NCI-H2196 treated with DMSO at 0.1 percent for 48 hours (cell line): ENCODE results near the gene TBC1D25.

ENCODE experiments used
- DNase-seq: peaks from one replicate; lab custom pipeline; 2025; ENCODE audit not compliant: unreplicated experiment; lab: John Stamatoyannopoulos, UW

Gene TBC1D25

DNA sequence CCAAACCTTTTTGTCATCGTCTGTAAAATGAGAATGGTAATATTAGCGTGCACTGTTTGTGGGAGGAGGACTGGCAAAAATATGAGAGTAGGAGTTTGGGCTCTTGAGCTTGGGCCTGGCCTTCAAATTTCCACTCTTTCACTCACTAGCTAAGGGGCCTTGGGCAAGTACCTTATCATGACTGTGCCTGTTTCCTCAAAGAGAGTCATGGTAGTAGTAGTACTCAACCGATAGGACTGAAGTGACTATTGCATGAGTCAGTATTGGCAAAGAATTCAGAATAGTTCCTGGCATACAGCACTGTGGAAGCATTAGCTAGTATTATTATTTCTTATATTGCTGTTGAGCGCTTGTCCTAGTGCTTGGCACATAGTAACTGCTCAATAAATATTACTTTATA lies 18.8 kb downstream of the TBC1D25 start:
- no peak for DNase-seq

DNA sequence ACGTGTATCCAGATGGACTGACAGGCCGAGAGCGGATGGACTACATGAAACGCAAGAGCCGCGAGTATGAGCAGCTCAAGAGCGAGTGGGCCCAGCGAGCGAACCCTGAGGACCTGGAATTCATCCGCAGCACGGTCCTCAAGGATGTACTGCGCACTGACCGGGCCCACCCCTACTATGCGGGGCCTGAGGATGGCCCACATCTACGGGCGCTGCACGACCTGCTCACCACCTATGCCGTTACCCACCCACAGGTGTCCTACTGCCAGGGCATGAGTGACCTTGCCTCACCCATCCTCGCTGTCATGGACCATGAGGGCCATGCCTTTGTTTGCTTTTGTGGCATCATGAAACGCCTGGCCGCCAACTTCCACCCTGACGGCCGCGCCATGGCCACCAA lies 20.1 kb downstream of the TBC1D25 start:
- no peak for DNase-seq

DNA sequence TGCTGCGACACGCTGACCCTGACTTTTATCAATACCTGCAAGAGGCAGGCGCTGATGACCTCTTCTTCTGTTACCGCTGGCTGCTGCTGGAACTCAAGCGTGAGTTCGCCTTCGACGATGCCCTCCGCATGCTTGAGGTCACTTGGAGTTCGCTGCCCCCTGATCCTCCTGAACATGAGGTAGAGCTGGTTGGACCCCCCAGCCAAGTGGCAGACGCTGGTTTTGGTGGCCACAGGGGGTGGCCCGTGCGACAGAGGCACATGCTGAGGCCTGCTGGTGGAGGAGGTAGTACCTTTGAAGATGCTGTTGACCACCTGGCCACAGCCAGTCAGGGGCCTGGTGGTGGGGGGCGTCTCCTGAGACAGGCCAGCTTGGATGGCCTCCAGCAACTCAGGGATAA lies 20.5 kb downstream of the TBC1D25 start:
- DNase-seq = no peak

DNA sequence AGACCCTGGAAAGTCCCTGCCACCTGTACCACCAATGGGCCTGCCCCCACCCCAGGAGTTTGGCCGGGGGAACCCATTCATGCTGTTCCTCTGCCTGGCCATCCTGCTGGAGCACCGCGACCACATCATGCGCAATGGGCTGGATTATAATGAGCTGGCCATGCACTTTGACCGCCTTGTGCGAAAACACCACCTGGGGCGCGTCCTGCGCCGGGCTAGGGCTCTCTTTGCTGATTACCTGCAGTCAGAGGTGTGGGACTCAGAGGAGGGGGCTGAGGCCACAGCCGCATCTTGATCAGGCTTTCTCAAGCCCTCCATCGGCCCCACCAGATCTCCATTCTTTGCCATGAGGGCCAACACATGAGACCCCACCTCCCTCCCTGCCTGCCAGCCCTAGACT lies 21.2 kb downstream of the TBC1D25 start:
- DNase-seq = no peak

DNA sequence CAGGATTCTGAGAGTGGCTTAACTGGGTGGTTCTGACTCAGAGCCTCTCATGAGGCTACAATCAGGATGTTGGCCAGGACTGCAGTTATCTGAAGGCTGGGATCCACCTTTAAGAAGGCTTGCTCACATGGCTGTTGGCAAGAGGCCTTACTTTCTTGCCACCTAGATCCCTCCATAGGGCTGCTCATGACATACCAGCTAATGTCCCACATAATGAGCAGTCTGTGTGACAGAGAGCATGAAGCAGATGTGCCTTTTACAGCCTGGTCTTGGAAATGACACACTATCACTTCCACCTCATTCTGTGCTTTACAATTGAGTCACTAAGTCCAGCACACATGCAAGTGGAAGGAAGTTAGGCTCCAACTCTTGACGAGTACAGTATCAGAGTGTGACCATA lies 30.4 kb downstream of the TBC1D25 start:
- no peak for DNase-seq

DNA sequence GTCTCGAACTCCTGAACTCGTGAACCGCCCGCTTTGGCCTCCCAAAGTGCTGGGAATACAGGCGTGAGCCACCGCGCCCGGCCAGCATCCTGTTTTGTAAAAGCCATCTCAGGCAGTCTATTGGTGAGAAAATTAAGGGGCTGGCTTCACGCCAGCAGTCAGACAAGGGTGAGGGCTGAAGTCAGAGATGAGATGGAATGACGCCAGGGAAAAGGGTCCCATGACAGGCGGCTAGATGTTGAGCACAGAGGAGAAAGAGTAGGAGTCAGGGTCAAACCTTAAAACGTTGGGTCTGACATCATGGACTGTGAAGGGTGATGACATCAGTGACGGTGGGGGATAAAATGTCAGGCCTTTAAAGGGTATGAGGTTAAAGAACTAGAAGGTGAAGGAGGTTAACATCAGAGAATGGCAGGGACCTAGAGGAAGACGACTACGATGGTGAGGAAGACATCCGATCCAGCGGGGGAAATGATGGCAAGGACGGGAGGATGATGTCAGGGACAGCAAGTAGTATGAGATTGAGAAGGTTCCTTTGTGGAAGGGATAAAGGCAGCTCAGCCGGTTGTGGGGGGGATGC lies 34.3 kb downstream of the TBC1D25 start:
- peak; percentile 63 for DNase-seq

DNA sequence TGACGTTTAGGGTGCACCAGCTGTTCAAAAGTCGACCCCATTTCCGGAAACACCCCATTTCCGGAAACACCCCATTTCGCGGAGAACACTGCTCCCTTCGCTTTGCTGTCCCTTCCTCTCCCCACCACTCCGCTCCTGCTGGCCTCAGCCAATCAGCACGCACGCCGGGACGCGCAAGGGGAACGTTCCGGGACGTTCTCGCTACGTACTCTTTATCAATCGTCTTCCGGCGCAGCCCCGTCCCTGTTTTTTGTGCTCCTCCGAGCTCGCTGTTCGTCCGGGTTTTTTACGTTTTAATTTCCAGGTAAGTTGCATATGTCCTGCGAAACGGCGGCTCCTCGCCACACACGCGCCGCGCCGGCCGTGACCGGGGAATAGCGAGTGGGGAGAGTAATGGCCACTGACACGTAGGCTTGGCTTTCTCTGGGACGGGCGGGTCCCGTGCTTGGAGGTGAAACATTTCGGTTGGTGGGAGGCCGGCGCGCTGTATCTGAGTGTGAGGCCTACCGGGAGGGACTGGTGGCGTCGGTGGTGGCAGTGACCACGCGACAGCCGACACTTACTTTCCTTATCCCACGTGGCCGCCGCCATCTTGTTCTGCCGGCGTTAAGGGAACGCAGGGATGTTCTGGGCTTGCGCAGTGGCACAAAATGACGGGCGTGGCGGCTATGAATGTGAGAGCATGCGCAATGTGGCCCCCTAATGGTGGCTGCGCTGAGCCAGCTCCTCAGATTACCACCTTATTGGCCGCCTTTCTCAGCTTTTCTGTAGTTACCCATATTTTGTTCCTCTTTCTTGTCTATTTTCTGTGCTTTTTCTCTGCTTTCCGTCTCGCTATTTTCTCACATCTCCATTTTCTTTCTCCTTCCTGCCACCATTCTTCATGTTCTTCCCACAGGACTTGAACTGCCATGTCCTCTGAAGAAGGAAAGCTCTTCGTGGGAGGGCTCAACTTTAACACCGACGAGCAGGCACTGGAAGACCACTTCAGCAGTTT lies 35.1 kb downstream of the TBC1D25 start, which contains the start of gene RBM3:
RBM3 (plus strand) TSS at position 215 of the 997 bp plus-strand sequence; CDS start at position 912, 697 bp downstream.
- DNase-seq = peak; percentile 70

DNA sequence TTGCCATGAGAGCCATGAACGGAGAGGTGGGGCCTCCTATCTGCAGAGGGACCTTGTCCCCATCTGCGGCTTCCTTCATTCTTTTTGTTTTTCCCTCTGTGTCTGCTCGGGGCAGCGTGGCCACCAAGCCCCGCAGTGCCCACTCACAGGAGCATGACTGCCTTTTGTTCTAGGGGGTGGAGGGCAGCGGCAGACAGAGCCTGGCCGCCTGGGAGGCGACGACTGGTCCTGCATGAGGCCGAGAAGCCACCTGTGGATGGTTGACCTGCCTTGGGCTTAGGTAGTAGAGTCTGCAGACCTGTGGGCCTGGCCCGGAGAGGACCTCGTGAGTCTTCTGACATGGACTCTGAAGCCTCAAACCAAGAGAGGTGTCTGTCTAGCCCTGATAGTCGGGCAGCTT lies 36.1 kb downstream of the TBC1D25 start:
- no peak for DNase-seq

DNA sequence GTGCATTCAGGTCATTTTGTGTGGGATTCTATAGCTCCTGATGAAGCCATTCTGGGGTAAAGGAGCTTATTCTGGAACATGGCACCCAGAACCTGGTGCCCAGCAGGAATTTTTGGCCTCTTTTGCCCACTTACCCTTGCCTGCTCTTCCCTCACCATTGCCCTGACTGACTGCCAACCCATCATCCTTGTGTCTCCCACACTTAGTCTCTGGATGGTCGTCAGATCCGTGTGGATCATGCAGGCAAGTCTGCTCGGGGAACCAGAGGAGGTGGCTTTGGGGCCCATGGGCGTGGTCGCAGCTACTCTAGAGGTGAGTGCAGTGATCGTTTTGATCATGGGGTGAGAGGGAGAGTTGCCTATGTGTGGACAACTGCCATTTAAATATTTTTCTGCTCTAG lies 36.6 kb downstream of the TBC1D25 start:
- DNase-seq = no peak

DNA sequence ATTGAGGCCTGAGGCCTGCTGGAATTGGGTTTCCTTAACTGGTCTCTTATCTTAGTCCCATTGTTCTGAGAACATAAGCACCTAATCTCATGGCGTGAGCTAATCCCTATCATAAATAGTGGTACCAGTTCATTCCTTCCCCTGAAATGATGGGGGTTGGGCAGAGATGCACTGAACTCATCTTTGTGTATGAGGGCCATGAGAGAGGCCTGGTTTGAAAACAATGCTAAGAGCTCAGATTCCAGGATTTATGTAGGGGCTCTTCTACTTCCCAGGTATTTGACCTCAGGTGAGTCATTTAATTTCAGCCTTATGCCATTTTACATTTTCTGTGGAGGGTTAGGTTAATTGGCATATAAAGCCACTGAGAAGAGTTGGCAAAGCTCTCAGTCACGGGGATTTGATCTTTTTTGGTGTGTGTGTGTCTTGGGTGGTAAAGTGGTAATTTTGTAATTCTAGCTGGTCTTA lies 39.2 kb downstream of the TBC1D25 start:
- DNase-seq = no peak

DNA sequence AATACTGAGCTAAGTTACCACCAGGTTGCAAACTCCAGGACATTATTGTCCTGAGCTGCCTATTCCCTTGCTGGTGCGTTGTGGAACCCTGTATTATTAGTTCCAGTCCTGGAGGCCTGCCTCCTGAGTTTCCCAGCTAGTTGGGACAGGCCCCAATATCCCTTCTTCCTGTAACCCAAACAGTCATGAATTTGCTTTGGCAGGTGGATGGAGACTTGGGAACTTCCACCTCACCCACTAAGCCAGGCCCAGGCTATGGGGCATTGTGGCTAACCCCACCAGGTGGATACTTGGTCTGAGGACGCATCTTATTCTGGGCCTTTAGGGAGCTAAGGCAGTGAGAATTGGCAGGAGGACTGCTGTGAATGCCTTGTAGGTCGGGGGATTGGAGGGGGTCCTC lies 39.7 kb downstream of the TBC1D25 start:
- DNase-seq = no peak

DNA sequence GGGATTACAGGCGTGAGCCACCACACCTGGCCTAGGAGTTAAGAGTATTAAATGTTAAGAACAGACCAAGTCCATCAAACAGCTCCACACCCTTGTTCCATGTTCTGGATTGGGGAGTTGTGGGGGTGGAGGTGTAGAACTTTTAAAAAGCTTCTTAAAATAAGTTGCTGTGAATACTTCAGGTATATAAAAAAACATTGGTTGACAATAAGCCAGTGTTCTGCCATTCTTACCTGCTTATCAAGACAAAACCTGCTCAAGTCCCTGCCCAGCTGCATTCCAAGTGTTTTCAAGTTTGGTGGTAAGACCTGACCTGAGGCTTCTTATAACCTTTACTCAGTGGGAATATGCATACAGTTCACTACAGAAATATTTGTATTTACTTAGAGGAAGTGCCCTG lies 41.1 kb downstream of the TBC1D25 start:
- DNase-seq = no peak

DNA sequence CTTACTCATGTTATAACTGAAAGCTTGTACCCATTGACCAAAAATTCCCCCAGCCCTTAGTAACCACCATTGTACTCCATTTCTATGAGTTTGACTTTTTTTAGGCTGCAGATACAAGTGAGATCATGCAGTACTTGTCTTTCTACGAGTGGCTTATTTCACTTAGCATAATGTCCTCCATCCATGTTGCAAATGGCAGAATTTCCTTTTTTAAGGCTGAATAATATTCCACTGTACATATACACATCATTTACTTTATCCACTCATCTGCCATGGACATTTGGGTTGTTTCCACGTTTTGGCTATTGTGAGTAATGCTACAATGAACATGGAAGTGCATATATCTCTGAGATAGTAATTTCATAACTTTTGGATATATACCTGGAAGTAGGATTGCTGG lies 45.2 kb downstream of the TBC1D25 start:
- no peak for DNase-seq

DNA sequence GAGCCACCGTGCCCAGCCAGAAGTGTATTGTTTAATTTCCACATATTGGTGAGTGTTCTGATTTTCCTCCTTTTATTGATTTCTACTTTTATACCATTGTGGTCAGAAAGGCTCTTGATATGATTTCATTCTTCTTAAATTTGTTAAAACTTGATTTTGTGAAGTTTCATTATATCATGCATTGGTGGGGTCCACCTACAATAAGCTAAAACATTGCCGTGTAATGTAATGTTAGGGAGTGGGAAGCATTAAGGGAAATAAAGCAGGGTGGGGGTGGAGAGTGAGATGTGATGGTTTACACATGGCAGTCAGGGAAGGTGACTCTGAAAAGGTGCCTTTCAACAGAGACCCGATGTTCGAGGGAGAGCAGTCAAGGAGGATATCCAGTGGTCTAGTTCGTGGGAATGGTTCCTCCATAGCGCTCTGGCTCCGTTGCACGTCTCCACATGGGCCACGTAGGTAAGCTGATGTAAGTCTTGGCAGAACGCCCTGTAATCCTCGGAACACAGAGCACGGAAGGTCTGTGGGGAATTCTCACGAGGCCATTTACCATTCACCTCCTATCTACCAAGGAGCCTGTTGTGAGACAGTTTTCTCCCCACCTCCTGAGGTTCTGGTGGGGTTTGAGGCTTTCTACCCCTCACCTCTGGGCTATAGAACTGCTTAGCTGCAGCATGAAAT lies 50.1 kb downstream of the TBC1D25 start:
- no peak for DNase-seq

DNA sequence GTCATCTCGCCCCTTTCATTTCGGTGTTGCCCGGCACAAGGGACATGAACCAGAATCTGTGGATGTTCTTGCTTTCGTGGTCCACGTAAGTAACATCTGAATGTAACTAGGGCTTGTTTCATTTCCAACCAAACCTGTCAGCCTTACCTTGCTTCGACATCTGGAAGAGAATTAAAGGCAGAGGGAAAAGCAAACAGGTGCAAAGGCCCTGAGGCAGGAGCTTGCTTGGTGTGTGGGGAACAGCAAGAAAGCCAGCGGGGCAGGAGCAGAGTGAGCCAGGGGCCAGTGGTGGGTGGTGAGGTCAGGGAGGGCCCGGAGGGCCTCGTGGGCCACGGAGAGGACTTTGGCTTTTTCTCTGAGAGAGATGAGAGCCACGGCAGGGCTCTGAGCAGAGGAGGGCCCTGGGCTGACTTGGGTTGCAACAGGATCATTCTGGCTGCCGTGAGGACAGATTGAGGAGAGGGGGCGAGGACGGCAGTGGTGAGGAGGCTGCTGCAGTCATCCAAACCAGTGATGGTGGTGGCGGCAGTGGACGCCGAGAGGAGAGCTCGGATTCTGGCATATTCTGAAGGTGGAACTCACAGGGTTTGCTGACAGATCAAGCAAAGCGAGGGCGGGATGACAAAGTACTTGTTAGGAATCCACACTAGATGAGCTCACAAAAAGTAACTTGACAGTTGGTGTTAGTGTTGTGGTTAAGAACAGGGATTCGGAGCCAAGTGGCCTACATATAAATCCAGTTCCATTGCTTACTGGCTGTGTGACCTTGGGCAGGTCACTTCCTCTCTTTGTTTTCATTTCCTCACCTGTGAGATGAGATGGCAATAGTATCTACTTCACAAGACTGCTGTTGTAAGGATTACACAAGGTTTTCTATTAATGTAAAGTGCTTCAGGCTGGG lies 50.9 kb downstream of the TBC1D25 start:
- no peak for DNase-seq

DNA sequence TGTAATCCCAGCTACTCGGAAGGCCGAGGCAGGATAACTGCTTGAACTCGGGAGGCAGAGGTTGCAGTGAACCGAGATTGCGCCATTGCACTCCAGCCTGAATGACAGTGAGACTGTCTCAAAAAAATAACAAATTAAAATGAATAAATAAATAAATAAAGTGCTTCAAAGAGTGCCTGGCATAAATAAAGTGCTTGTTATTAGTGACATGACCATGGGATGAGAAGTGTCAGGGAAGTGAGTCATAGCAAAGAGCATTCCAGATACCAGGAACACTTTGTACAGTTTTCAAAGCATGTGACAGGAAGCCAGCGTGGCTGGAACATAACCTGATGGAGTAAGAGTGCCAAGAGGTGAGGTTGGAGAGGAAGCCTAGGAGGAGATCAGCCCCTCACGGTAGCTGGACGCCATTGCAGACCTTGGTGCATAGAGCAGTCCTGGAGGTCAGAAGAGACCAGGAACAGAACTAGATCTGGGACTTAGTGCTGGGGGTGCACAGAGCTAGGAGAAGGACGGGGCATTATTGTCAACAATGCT lies 51.8 kb downstream of the TBC1D25 start:
- DNase-seq = no peak

DNA sequence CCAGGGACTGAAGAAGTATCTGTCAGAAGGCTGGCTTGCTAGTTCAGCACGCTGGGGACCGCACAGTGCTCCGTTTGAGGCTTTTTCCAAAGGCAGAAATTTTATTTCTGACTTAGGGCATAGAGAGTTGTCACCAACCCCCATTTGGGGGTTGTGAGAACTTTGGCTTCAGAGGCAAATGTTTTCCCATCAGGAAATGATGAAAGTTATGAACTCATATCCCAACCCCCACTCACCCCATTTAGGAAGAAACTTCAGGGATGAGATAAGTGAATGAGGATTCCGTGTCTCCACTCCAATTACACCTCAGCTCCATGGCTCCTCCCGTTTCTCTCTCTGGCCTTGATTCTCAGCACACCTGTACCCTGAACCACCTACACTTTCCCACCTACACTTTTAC lies 53.5 kb downstream of the TBC1D25 start:
- no peak for DNase-seq

DNA sequence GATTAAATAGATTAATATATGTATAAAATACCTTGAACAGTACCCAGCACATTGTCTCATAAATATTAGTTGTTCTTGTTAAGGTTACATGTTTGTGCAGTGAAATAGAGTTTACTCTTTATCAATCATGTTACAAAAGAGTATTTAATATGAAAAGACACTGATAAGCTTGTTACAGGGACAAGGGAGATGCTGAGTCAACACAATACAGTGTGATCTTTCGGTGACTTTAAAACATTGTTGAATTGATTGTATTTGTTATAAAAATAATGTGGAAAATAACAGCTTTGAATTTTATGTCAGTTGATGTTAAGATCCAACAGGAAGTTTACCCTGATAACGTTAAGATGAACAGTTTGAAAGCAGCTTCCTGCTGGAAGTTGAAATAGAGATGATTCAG lies 56.4 kb downstream of the TBC1D25 start:
- no peak for DNase-seq

DNA sequence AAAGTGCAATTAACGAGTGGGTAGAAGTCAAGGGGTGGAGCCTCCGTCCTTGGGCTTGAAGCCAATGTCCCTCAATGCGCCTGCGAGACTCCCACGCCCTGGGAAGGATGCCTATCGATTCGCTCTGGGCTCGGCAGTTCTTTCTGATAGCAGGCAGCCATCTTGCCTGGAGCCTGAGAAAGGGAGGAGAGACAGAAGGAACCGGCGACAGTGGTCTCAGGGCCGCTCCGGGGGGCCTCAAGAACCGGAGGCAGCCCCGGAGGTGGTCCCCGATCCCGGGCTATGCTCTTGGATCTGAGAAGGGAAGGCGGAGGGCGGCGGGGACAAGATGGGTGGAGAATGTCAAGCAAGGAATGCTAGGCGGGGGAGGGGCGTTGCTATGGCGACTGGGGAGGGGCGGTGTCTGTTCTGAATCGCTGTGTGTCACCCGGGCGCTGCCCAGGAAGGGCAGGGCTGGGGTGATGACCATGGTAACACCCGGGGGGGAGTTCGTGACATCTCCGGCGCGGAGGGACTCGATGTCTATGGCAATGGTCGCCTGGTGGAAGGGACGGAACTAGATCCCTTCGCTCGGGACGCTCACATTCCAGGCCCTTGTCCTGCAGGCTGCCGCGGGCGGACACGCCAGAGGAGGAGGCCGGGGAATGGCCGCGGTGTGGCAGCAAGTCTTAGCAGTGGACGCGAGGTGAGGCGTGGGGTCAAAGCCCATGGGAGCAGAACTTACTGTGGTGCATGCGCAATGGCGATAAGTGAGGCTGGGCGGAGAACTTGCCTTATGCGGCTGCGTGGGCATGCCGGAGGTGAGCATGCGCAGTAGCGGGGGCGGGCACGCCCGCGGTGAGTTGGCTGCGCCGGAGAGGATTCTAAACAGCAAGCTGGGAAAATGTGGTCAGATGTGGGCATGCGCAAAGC lies 58.1 kb downstream of the TBC1D25 start, which contains the start of gene WDR13:
WDR13 (plus strand) TSS at position 140 of the 912 bp plus-strand sequence; CDS start at position 645, 505 bp downstream.
- peak; percentile 67 for DNase-seq
